GM12878 (cell line): ENCODE data around the gene ITGAL. TPM values are rescaled to one million over a fixed set of nuclear protein-coding genes. Genes with fewer than 3 reads are reported as not detected.
A peak's percentile ranks its signal among the peaks of the same experiment; 100 is the strongest.

ENCODE experiments used
- MXI1 ChIP-seq: fragments of 150-350 bp; IDR thresholded peaks from 2 replicates; pipeline ENCODE4 v1.6.1; 2011; ENCODE audit warnings: low read depth, mild to moderate bottlenecking, inconsistent platforms, low read length, improper control_type of control experiment
- PKNOX1 ChIP-seq: fragments of 450-650 bp; IDR thresholded peaks from 2 replicates; pipeline ENCODE4 v1.6.1; 2016; ENCODE audit warnings: mild to moderate bottlenecking
- SKIL ChIP-seq: fragments of 450-650 bp; IDR thresholded peaks from 2 replicates; pipeline ENCODE4 v1.6.1; 2017; ENCODE audit warnings: mild to moderate bottlenecking, low read depth, inconsistent platforms; ENCODE audit not compliant: poor library complexity, severe bottlenecking
- microRNA-seq: library from miRNA; unstranded; fragments of <30 nt; microRNA quantifications from one replicate; pipeline ENCODE4, GENCODE V29; 2018
- polyA plus RNA-seq, 11 experiments: library from polyadenylated mRNA; depleted of rRNA in 4 of 11; unstranded in 6 of 11; stranded (reverse) in 5 of 11; fragments of >200 nt; fragmentation: Nextera tagmentation in 4 of 11; fragmentation: Illumina TruSeq in 1 of 11; extraction: Ambion mirVana in 4 of 11; extraction: Trizol in 1 of 11; gene quantifications; 1 replicate in 1 of 11; 2 replicates in 10 of 11; pipeline versions ENCODE4 v1.2.1 to v1.2.3, GENCODE V29; 2011 to 2016; ENCODE audit warnings: inconsistent platforms in 2 of 11, missing spikeins in 2 of 11, low read depth in 1 of 11
- small RNA-seq: library from RNA; depleted of rRNA; stranded (forward); fragments of <200 nt; gene quantifications from one replicate; pipeline ENCODE3, GENCODE V24; 2014
- total RNA-seq, 4 experiments: library from RNA; depleted of rRNA in 3 of 4; stranded (reverse); fragments of >200 nt in 3 of 4; fragmentation: Illumina TruSeq in 1 of 4; extraction: Trizol in 1 of 4; gene quantifications; 2 replicates each; pipeline versions ENCODE4 v1.2.1 to v1.2.3, GENCODE V29; 2013 to 2021

Gene ITGAL
- total and polyA plus RNA-seq, 10 of the 15 experiments (the other 5 are each of a cell fraction or from before 2014, with no cell fraction given): 10.7 to 170 (median 96.9) TPM

GRCh38 chr16:30571445-30572322, 99.1 kb downstream of the ITGAL start, which contains the start of gene ZNF688 (continued):
- TF ChIP-seq PKNOX1: peak; percentile 65; the same call in 1 of the 2 replicates
- peak; percentile 75 for TF ChIP-seq SKIL
- TF ChIP-seq MXI1: peak; percentile 93

Small RNA genes lying within 50 kb of the gene (microRNA-seq; reads per million reads assigned to microRNA genes)
- 131 reads per million, percentile 77 among the genes with 10 or more reads in this experiment for gene MIR4518

Small RNA genes lying within 50 kb of the gene (small RNA-seq; reads per million reads assigned to genes)
- gene MIR4518: 32.2 reads per million, percentile 98 among the genes with 10 or more reads in this experiment
- gene RF00019: not detected
- not detected for gene RNU7-61P

Other genes starting within 250 kb of the ITGAL start
Only the 7 nearest of the 18 such genes appear.
- 10.5 and 10.6 TPM in 2 replicates for gene ZNF48, start 77.3 kb upstream of the ITGAL start, total RNA-seq (2014; rRNA removed)
- gene ZNF48, start 77.3 kb upstream of the ITGAL start, total RNA-seq (2014; rRNA removed; fragmentation: Illumina TruSeq; extraction: Trizol): 6.4 and 6.6 TPM in 2 replicates
- 11.1 and 12.0 TPM in 2 replicates for gene ZNF48, start 77.3 kb upstream of the ITGAL start, total RNA-seq (2021)
- gene ZNF48, start 77.3 kb upstream of the ITGAL start, polyA plus RNA-seq (2011; rRNA removed): 3.2 and 4.0 TPM in 2 replicates
- 1.3 and 4.5 TPM in 2 replicates for gene ZNF48, start 77.3 kb upstream of the ITGAL start, polyA plus RNA-seq (2014; fragmentation: Illumina TruSeq; extraction: Trizol)
- 1 to 10 TPM in 1 of 2 experiments, under 1 TPM in 1; 0.14 to 1.0 TPM for gene ZNF48, start 77.3 kb upstream of the ITGAL start, polyA plus RNA-seq (2014; fragmentation: Nextera tagmentation; extraction: Ambion mirVana)
- 7.0 and 8.6 TPM in 2 replicates for gene ZNF48, start 77.3 kb upstream of the ITGAL start, polyA plus RNA-seq (2014; rRNA removed)
- 1 to 10 TPM in 1 of 2 experiments, under 1 TPM in 1; 0.88 to 1.2 TPM for gene ZNF48, start 77.3 kb upstream of the ITGAL start, polyA plus RNA-seq (2016; fragmentation: Nextera tagmentation; extraction: Ambion mirVana)
- 4.9 and 6.2 TPM in 2 replicates for gene ZNF771, start 65.1 kb upstream of the ITGAL start, total RNA-seq (2014; rRNA removed)
- gene ZNF771, start 65.1 kb upstream of the ITGAL start, total RNA-seq (2014; rRNA removed; fragmentation: Illumina TruSeq; extraction: Trizol): 1.7 and 2.2 TPM in 2 replicates
- gene ZNF771, start 65.1 kb upstream of the ITGAL start, total RNA-seq (2021): 5.2 and 5.4 TPM in 2 replicates
- 1.9 and 2.3 TPM in 2 replicates for gene ZNF771, start 65.1 kb upstream of the ITGAL start, polyA plus RNA-seq (2011; rRNA removed)
- 0.62 and 1.0 TPM in 2 replicates for gene ZNF771, start 65.1 kb upstream of the ITGAL start, polyA plus RNA-seq (2014; fragmentation: Illumina TruSeq; extraction: Trizol)
- 1 to 10 TPM in 1 of 2 experiments, under 1 TPM in 1; 0.98 to 2.0 TPM for gene ZNF771, start 65.1 kb upstream of the ITGAL start, polyA plus RNA-seq (2014; fragmentation: Nextera tagmentation; extraction: Ambion mirVana)
- gene ZNF771, start 65.1 kb upstream of the ITGAL start, polyA plus RNA-seq (2014; rRNA removed): 5.1 and 6.9 TPM in 2 replicates
- 1 to 10 TPM; 5.7 to 7.6 TPM for gene ZNF771, start 65.1 kb upstream of the ITGAL start, polyA plus RNA-seq (2016; fragmentation: Nextera tagmentation; extraction: Ambion mirVana)
- gene DCTPP1, start 42.7 kb upstream of the ITGAL start, total RNA-seq (2014; rRNA removed): 82.2 and 93.4 TPM in 2 replicates
- 64.3 and 72.1 TPM in 2 replicates for gene DCTPP1, start 42.7 kb upstream of the ITGAL start, total RNA-seq (2014; rRNA removed; fragmentation: Illumina TruSeq; extraction: Trizol)
- gene DCTPP1, start 42.7 kb upstream of the ITGAL start, total RNA-seq (2021): 151 and 157 TPM in 2 replicates
- gene DCTPP1, start 42.7 kb upstream of the ITGAL start, polyA plus RNA-seq (2011; rRNA removed): 142 and 183 TPM in 2 replicates
- 88.1 and 117 TPM in 2 replicates for gene DCTPP1, start 42.7 kb upstream of the ITGAL start, polyA plus RNA-seq (2014; fragmentation: Illumina TruSeq; extraction: Trizol)
- 100 to 1,000 TPM in 1 of 2 experiments, 10 to 100 TPM in 1; 76.6 to 162 TPM for gene DCTPP1, start 42.7 kb upstream of the ITGAL start, polyA plus RNA-seq (2014; fragmentation: Nextera tagmentation; extraction: Ambion mirVana)
- 173 and 179 TPM in 2 replicates for gene DCTPP1, start 42.7 kb upstream of the ITGAL start, polyA plus RNA-seq (2014; rRNA removed)
- gene DCTPP1, start 42.7 kb upstream of the ITGAL start, polyA plus RNA-seq (2016; fragmentation: Nextera tagmentation; extraction: Ambion mirVana): 100 to 1,000 TPM; 255 to 266 TPM
- 33.5 and 40.8 TPM in 2 replicates for gene SEPHS2, start 26.9 kb upstream of the ITGAL start, total RNA-seq (2014; rRNA removed)
- 36.3 and 38.9 TPM in 2 replicates for gene SEPHS2, start 26.9 kb upstream of the ITGAL start, total RNA-seq (2014; rRNA removed; fragmentation: Illumina TruSeq; extraction: Trizol)
- 85.9 and 86.2 TPM in 2 replicates for gene SEPHS2, start 26.9 kb upstream of the ITGAL start, total RNA-seq (2021)
- 94.3 and 102 TPM in 2 replicates for gene SEPHS2, start 26.9 kb upstream of the ITGAL start, polyA plus RNA-seq (2011; rRNA removed)
- 69.9 and 80.6 TPM in 2 replicates for gene SEPHS2, start 26.9 kb upstream of the ITGAL start, polyA plus RNA-seq (2014; fragmentation: Illumina TruSeq; extraction: Trizol)
- 10 to 100 TPM; 21.6 to 37.4 TPM for gene SEPHS2, start 26.9 kb upstream of the ITGAL start, polyA plus RNA-seq (2014; fragmentation: Nextera tagmentation; extraction: Ambion mirVana)
- 76.4 and 76.5 TPM in 2 replicates for gene SEPHS2, start 26.9 kb upstream of the ITGAL start, polyA plus RNA-seq (2014; rRNA removed)
- 10 to 100 TPM; 75.9 to 99.8 TPM for gene SEPHS2, start 26.9 kb upstream of the ITGAL start, polyA plus RNA-seq (2016; fragmentation: Nextera tagmentation; extraction: Ambion mirVana)
- 18.3 and 21.3 TPM in 2 replicates for gene ZNF768, start 53.8 kb downstream of the ITGAL start, total RNA-seq (2014; rRNA removed)
- gene ZNF768, start 53.8 kb downstream of the ITGAL start, total RNA-seq (2014; rRNA removed; fragmentation: Illumina TruSeq; extraction: Trizol): 9.8 TPM in 2 replicates
- gene ZNF768, start 53.8 kb downstream of the ITGAL start, total RNA-seq (2021): 17.3 and 19.3 TPM in 2 replicates
- gene ZNF768, start 53.8 kb downstream of the ITGAL start, polyA plus RNA-seq (2011; rRNA removed): 8.8 and 13.2 TPM in 2 replicates
- 8.2 and 8.3 TPM in 2 replicates for gene ZNF768, start 53.8 kb downstream of the ITGAL start, polyA plus RNA-seq (2014; fragmentation: Illumina TruSeq; extraction: Trizol)
- under 1 TPM; 0.05 to 0.06 TPM for gene ZNF768, start 53.8 kb downstream of the ITGAL start, polyA plus RNA-seq (2014; fragmentation: Nextera tagmentation; extraction: Ambion mirVana)
- gene ZNF768, start 53.8 kb downstream of the ITGAL start, polyA plus RNA-seq (2014; rRNA removed): 23.1 and 24.5 TPM in 2 replicates
- gene ZNF768, start 53.8 kb downstream of the ITGAL start, polyA plus RNA-seq (2016; fragmentation: Nextera tagmentation; extraction: Ambion mirVana): 1 to 10 TPM; 2.6 to 2.7 TPM
- 13.0 and 14.3 TPM in 2 replicates for gene ZNF747, start 62.1 kb downstream of the ITGAL start, total RNA-seq (2014; rRNA removed)
- 5.0 and 5.8 TPM in 2 replicates for gene ZNF747, start 62.1 kb downstream of the ITGAL start, total RNA-seq (2014; rRNA removed; fragmentation: Illumina TruSeq; extraction: Trizol)
- gene ZNF747, start 62.1 kb downstream of the ITGAL start, total RNA-seq (2021): 10.7 and 12.0 TPM in 2 replicates
- gene ZNF747, start 62.1 kb downstream of the ITGAL start, polyA plus RNA-seq (2011; rRNA removed): 2.7 and 3.3 TPM in 2 replicates
- 5.1 and 5.7 TPM in 2 replicates for gene ZNF747, start 62.1 kb downstream of the ITGAL start, polyA plus RNA-seq (2014; fragmentation: Illumina TruSeq; extraction: Trizol)
- gene ZNF747, start 62.1 kb downstream of the ITGAL start, polyA plus RNA-seq (2014; fragmentation: Nextera tagmentation; extraction: Ambion mirVana): 1 to 10 TPM; 1.0 to 1.2 TPM
- 11.5 and 12.1 TPM in 2 replicates for gene ZNF747, start 62.1 kb downstream of the ITGAL start, polyA plus RNA-seq (2014; rRNA removed)
- gene ZNF747, start 62.1 kb downstream of the ITGAL start, polyA plus RNA-seq (2016; fragmentation: Nextera tagmentation; extraction: Ambion mirVana): 1 to 10 TPM; 8.6 to 8.8 TPM
- gene ZNF764, start 85.6 kb downstream of the ITGAL start, total RNA-seq (2014; rRNA removed): 9.0 and 9.2 TPM in 2 replicates
- 3.4 and 3.5 TPM in 2 replicates for gene ZNF764, start 85.6 kb downstream of the ITGAL start, total RNA-seq (2014; rRNA removed; fragmentation: Illumina TruSeq; extraction: Trizol)
- 11.2 and 11.9 TPM in 2 replicates for gene ZNF764, start 85.6 kb downstream of the ITGAL start, total RNA-seq (2021)
- gene ZNF764, start 85.6 kb downstream of the ITGAL start, polyA plus RNA-seq (2011; rRNA removed): 2.7 and 2.8 TPM in 2 replicates
- gene ZNF764, start 85.6 kb downstream of the ITGAL start, polyA plus RNA-seq (2014; fragmentation: Illumina TruSeq; extraction: Trizol): 2.8 and 3.2 TPM in 2 replicates
- gene ZNF764, start 85.6 kb downstream of the ITGAL start, polyA plus RNA-seq (2014; fragmentation: Nextera tagmentation; extraction: Ambion mirVana): 1 to 10 TPM in 1 of 2 experiments, under 1 TPM in 1; 0.61 to 1.6 TPM
- 9.5 and 10.8 TPM in 2 replicates for gene ZNF764, start 85.6 kb downstream of the ITGAL start, polyA plus RNA-seq (2014; rRNA removed)
- 1 to 10 TPM; 4.2 to 4.8 TPM for gene ZNF764, start 85.6 kb downstream of the ITGAL start, polyA plus RNA-seq (2016; fragmentation: Nextera tagmentation; extraction: Ambion mirVana)